HUES48 (cell line): ENCODE data around the gene RPS24.

Experiments used
- H3K27ac ChIP-seq: one replicate; pipeline ENCODE4 v1.7.0; 2013; ENCODE audit warnings: low read depth, low read length, inconsistent platforms
- H3K27me3 ChIP-seq: 2 replicates; pipeline ENCODE4 v1.6.1; 2013; ENCODE audit warnings: mild to moderate bottlenecking, low read length; ENCODE audit not compliant: control insufficient read depth, insufficient read depth
- H3K36me3 ChIP-seq: 2 replicates; pipeline ENCODE4 v1.6.1; 2013; ENCODE audit warnings: low read length; ENCODE audit not compliant: control insufficient read depth, insufficient read depth
- H3K4me1 ChIP-seq: 2 replicates; pipeline ENCODE4 v1.6.1; 2013; ENCODE audit warnings: mild to moderate bottlenecking, low read length; ENCODE audit not compliant: control insufficient read depth, insufficient read depth
- H3K4me3 ChIP-seq: 2 replicates; pipeline ENCODE4 v1.5.1; 2013; ENCODE audit warnings: mild to moderate bottlenecking, low read depth, low read length
- H3K9ac ChIP-seq: 2 replicates; pipeline ENCODE4 v1.6.1; 2013; ENCODE audit warnings: mild to moderate bottlenecking, low read depth, low read length, moderate library complexity
- H3K9me3 ChIP-seq: 2 replicates; pipeline ENCODE4 v1.6.1; 2013; ENCODE audit warnings: low read length; ENCODE audit not compliant: control insufficient read depth, insufficient read depth

RPS24 gene

GRCh38 chr10:78007172-78007571 is 26.5 kb upstream of the RPS24 start:
- no peaks in the 10 kb centered on the region for H3K27me3 ChIP-seq
- H3K9me3 ChIP-seq: no peaks in the 10 kb centered on the region
- peaks cover 94% of the 10 kb centered on the region for H3K36me3 ChIP-seq
- no peaks in the 10 kb centered on the region for H3K4me1 ChIP-seq
- no peak overlapping the region for H3K9ac ChIP-seq
- no peak overlapping the region for H3K27ac ChIP-seq
- H3K4me3 ChIP-seq: no peak overlapping the region

- Histone ChIP-seq H3K9me3 (no peaks in the 10 kb centered on the region), H3K27me3 (no peaks in the 10 kb centered on the region), H3K27ac (no peak overlapping the region), H3K36me3 (peaks cover 93% of the 10 kb centered on the region), H3K4me1 (no peaks in the 10 kb centered on the region), H3K4me3 (no peak overlapping the region), H3K9ac (no peak overlapping the region)
Observed at GRCh38 chr10:78009662-78010061, 24.0 kb upstream of the RPS24 start.

- H3K9me3 ChIP-seq: no peaks in the 10 kb centered on the region
- peaks cover 93% of the 10 kb centered on the region for H3K36me3 ChIP-seq
- no peaks in the 10 kb centered on the region for H3K27me3 ChIP-seq
- H3K4me1 ChIP-seq: no peaks in the 10 kb centered on the region
- no peak overlapping the region for H3K9ac ChIP-seq
- H3K27ac ChIP-seq: no peak overlapping the region
- no peak overlapping the region for H3K4me3 ChIP-seq
Observed at GRCh38 chr10:78010278-78010677, 23.4 kb upstream of the RPS24 start.

- Histone ChIP-seq H3K4me3 (no peak overlapping the region), H3K9ac (no peak overlapping the region), H3K27ac (no peak overlapping the region), H3K36me3 (peaks cover 94% of the 10 kb centered on the region), H3K27me3 (no peaks in the 10 kb centered on the region), H3K4me1 (no peaks in the 10 kb centered on the region), H3K9me3 (no peaks in the 10 kb centered on the region)
Observed at GRCh38 chr10:78011065-78011464, 22.6 kb upstream of the RPS24 start.

GRCh38 chr10:78013564-78013963 is 20.1 kb upstream of the RPS24 start:
- H3K9ac ChIP-seq: no peak overlapping the region
- H3K4me1 ChIP-seq: no peaks in the 10 kb centered on the region
- H3K9me3 ChIP-seq: no peaks in the 10 kb centered on the region
- H3K4me3 ChIP-seq: no peak overlapping the region
- H3K27ac ChIP-seq: no peak overlapping the region
- H3K27me3 ChIP-seq: no peaks in the 10 kb centered on the region
- peaks cover 97% of the 10 kb centered on the region for H3K36me3 ChIP-seq

- peaks cover 98% of the 10 kb centered on the region for H3K36me3 ChIP-seq
- H3K4me1 ChIP-seq: no peaks in the 10 kb centered on the region
- H3K9ac ChIP-seq: no peak overlapping the region
- H3K4me3 ChIP-seq: no peak overlapping the region
- H3K27ac ChIP-seq: no peak overlapping the region
- H3K9me3 ChIP-seq: no peaks in the 10 kb centered on the region
- no peaks in the 10 kb centered on the region for H3K27me3 ChIP-seq
Observed at GRCh38 chr10:78015546-78015945, 18.1 kb upstream of the RPS24 start.

- H3K4me1 ChIP-seq: no peaks in the 10 kb centered on the region
- peaks cover 98% of the 10 kb centered on the region for H3K36me3 ChIP-seq
- no peaks in the 10 kb centered on the region for H3K27me3 ChIP-seq
- H3K4me3 ChIP-seq: no peak overlapping the region
- no peak overlapping the region for H3K27ac ChIP-seq
- H3K9ac ChIP-seq: no peak overlapping the region
- H3K9me3 ChIP-seq: no peaks in the 10 kb centered on the region
Observed at GRCh38 chr10:78017856-78018255, 15.8 kb upstream of the RPS24 start.

- Histone ChIP-seq H3K27me3 (no peaks in the 10 kb centered on the region), H3K9me3 (no peaks in the 10 kb centered on the region), H3K36me3 (peaks cover 98% of the 10 kb centered on the region), H3K4me3 (no peak overlapping the region), H3K4me1 (no peaks in the 10 kb centered on the region), H3K9ac (no peak overlapping the region), H3K27ac (no peak overlapping the region)
Observed at GRCh38 chr10:78019264-78019663, 14.4 kb upstream of the RPS24 start.

GRCh38 chr10:78021201-78021600 is 12.5 kb upstream of the RPS24 start:
- no peak overlapping the region for H3K4me3 ChIP-seq
- no peak overlapping the region for H3K9ac ChIP-seq
- no peaks in the 10 kb centered on the region for H3K27me3 ChIP-seq
- no peaks in the 10 kb centered on the region for H3K4me1 ChIP-seq
- no peaks in the 10 kb centered on the region for H3K9me3 ChIP-seq
- no peak overlapping the region for H3K27ac ChIP-seq
- H3K36me3 ChIP-seq: peaks cover 99% of the 10 kb centered on the region

GRCh38 chr10:78023741-78024140 is 9.9 kb upstream of the RPS24 start:
- H3K4me3 ChIP-seq: no peak overlapping the region
- peaks cover 84% of the 10 kb centered on the region for H3K36me3 ChIP-seq
- H3K27me3 ChIP-seq: no peaks in the 10 kb centered on the region
- no peaks in the 10 kb centered on the region for H3K9me3 ChIP-seq
- H3K9ac ChIP-seq: no peak overlapping the region
- no peak overlapping the region for H3K27ac ChIP-seq
- no peaks in the 10 kb centered on the region for H3K4me1 ChIP-seq

- Histone ChIP-seq H3K9me3 (no peaks in the 10 kb centered on the region), H3K9ac (no peak overlapping the region), H3K36me3 (peaks cover 64% of the 10 kb centered on the region), H3K27me3 (no peaks in the 10 kb centered on the region), H3K4me3 (no peak overlapping the region), H3K27ac (no peak overlapping the region), H3K4me1 (peaks cover 5% of the 10 kb centered on the region; the same call in 1 of the 2 replicates)
Observed at GRCh38 chr10:78025685-78026364, 7.8 kb upstream of the RPS24 start.
